CD4-positive, alpha-beta T cell (primary cell): ENCODE measurements around the gene FCN1. TPM values are rescaled to one million over a fixed set of nuclear protein-coding genes. Genes with fewer than 3 reads are reported as not detected.

Experiments used
- ATAC-seq: fragments of 200-7000 bp; cut with Tn5 transposase; one replicate; pipeline ENCODE4 v1.10.0; 2022; ENCODE audit warnings: mild to moderate bottlenecking; ENCODE audit not compliant: poor library complexity
- CTCF ChIA-PET: fragments of 350-600 bp; sonication (Branson Sonifier 250); formaldehyde crosslinking; loops from one replicate; lab custom pipeline; 2021; ENCODE audit warnings: antibody characterized with exemption, inconsistent platforms; lab: Charles Lee
- POLR2A ChIA-PET: fragments of 350-600 bp; sonication (Branson Sonifier 250); formaldehyde crosslinking; loops from one replicate; lab custom pipeline; 2021; ENCODE audit warnings: antibody characterized with exemption, inconsistent platforms; lab: Charles Lee
- DNase-seq, 14 experiments: peaks; one replicate each; pipeline ENCODE4 v3.0.0-alpha.2; 2013 to 2020; ENCODE audit warnings: mixed read lengths in 2 of 14
- H3K27ac ChIP-seq, 2 donors: one replicate each; pipeline versions ENCODE4 v1.5.1 to v1.7.0; 2013; ENCODE audit warnings: low read length in 2 of 2, low read depth in 1 of 2, mild to moderate bottlenecking in 1 of 2
- H3K27me3 ChIP-seq, 2 experiments: 1 replicate in 1 of 2; 2 replicates in 1 of 2; pipeline versions ENCODE4 v1.6.1 to v1.7.0; 2013; ENCODE audit warnings: low read length in 2 of 2, control low read depth in 1 of 2, mild to moderate bottlenecking in 1 of 2, moderate library complexity in 1 of 2; ENCODE audit not compliant: insufficient read depth in 2 of 2, control insufficient read depth in 1 of 2
- H3K36me3 ChIP-seq: one replicate; pipeline ENCODE4 v1.6.1; 2013; ENCODE audit warnings: low read length, control low read depth; ENCODE audit not compliant: insufficient read depth
- H3K4me1 ChIP-seq: one replicate; pipeline ENCODE4 v1.6.1; 2013; ENCODE audit warnings: low read length, control low read depth; ENCODE audit not compliant: insufficient read depth
- H3K4me3 ChIP-seq: one replicate; pipeline ENCODE4 v1.5.1; 2013; ENCODE audit warnings: mild to moderate bottlenecking, low read length, moderate library complexity
- H3K9me3 ChIP-seq, 2 experiments: 1 replicate in 1 of 2; 2 replicates in 1 of 2; pipeline versions ENCODE4 v1.6.1 to v1.7.0; 2013; ENCODE audit warnings: low read length in 2 of 2, mild to moderate bottlenecking in 2 of 2, control low read depth in 1 of 2, moderate library complexity in 1 of 2; ENCODE audit not compliant: control insufficient read depth in 1 of 2, insufficient read depth in 1 of 2
- H3K27ac Mint-ChIP-seq: one replicate; pipeline ENCODE4 v1.8.0; 2020; ENCODE audit warnings: mixed read lengths
- H3K27me3 Mint-ChIP-seq: one replicate; pipeline ENCODE4 v1.8.0; 2021; ENCODE audit warnings: mixed read lengths
- H3K36me3 Mint-ChIP-seq: one replicate; pipeline ENCODE4 v1.8.0; 2021; ENCODE audit warnings: low read depth, mixed read lengths
- H3K4me1 Mint-ChIP-seq: one replicate; pipeline ENCODE4 v1.8.0; 2021; ENCODE audit warnings: low read depth, mixed read lengths
- H3K4me3 Mint-ChIP-seq: one replicate; pipeline ENCODE4 v1.8.0; 2020; ENCODE audit warnings: mild to moderate bottlenecking, mixed read lengths
- H3K9me3 Mint-ChIP-seq: one replicate; pipeline ENCODE4 v1.8.0; 2020; ENCODE audit warnings: mixed read lengths
- CTCF ChIP-seq: fragments of 200-600 bp; IDR thresholded peaks from one replicate; pipeline ENCODE4 v1.8.0; 2022; ENCODE audit warnings: antibody characterized with exemption, mild to moderate bottlenecking
- intact Hi-C, 2 experiments: fragments of 100-400 bp; cut with DNase I in 1 of 2; cut with micrococcal nuclease in 1 of 2; formaldehyde crosslinking; loops; one replicate each; pipeline versions ENCODE4 v1.15.1 to v1.9.0; 2023 to 2025; cut with DNase I, micrococcal nuclease
- total RNA-seq, 174 experiments: library from RNA in 2 of 174; stranded (reverse) in 2 of 174; gene quantifications; one replicate each; pipeline ENCODE4 v1.2.3 and lab custom pipeline; 2021 to 2026

Gene FCN1
- total RNA-seq, 2 experiments from 2014 or later, result 9.9 to 10.5 TPM

- Histone ChIP-seq H3K4me3 (no peak overlapping the region), H3K9me3 (peaks cover 0 to 16% of the 10 kb centered on the region in 2 experiments), H3K27ac (no peak overlapping the region), H3K27me3 (peaks cover 0 to 3% of the 10 kb centered on the region in 2 experiments), H3K36me3 (no peaks in the 10 kb centered on the region), H3K4me1 (no peaks in the 10 kb centered on the region)
- Mint-ChIP-seq H3K36me3 (no peaks in the 10 kb centered on the region), H3K27ac (no peak overlapping the region), H3K4me3 (no peak overlapping the region), H3K9me3 (no peaks in the 10 kb centered on the region), H3K27me3 (no peaks in the 10 kb centered on the region), H3K4me1 (no peaks in the 10 kb centered on the region)
- ChIA-PET POLR2A (no interaction called here), CTCF (no interaction called here)
- peak in 1 of 14 experiments; percentile 27 for DNase-seq
- ATAC-seq, result no peak
- intact Hi-C loops, result no loop called here
- no peak for TF ChIP-seq CTCF
Measured at GRCh38 chr9:134961331-134962064, 43.8 kb upstream of the FCN1 start.

DNA sequence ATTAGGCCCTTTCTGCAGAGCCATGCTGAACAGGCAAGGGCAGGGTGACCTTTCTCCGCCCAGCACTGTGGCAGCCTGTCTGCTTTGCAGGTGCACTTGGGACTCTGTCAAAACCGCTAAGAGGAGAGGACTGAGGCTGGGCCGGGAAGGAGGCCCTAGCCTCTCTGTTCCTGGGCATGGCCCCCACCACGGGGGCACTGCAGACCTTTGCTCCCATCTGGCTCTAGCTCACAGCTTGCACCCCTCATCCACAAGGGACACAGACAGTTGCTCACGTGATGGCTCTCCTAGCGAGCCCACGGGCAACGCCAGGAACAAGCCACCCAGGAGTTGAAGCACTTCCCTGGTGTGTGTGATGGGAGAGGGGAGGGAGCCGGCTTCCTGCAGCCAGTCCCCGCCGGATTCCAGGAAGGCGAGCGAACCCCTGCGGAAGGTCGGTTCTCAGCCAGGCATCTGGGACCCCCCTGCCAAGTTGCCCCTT is 43.0 kb upstream of the FCN1 start:
- peaks cover 0 to 14% of the 10 kb centered on the region in 2 experiments for H3K9me3 ChIP-seq
- POLR2A ChIA-PET, result no interaction called here
- H3K4me3 Mint-ChIP-seq, result no peak overlapping the region
- CTCF ChIA-PET, result no interaction called here
- no peaks in the 10 kb centered on the region for H3K36me3 ChIP-seq
- intact Hi-C loops, result no loop called here
- H3K27ac Mint-ChIP-seq, result no peak overlapping the region
- no peaks in the 10 kb centered on the region for H3K36me3 Mint-ChIP-seq
- no peaks in the 10 kb centered on the region for H3K4me1 Mint-ChIP-seq
- ATAC-seq (no peak), DNase-seq (peak in 1 of 14 experiments; percentile 21)
- H3K27me3 Mint-ChIP-seq, result no peaks in the 10 kb centered on the region
- H3K4me1 ChIP-seq, result no peaks in the 10 kb centered on the region
- H3K4me3 ChIP-seq, result no peak overlapping the region
- H3K9me3 Mint-ChIP-seq, result no peaks in the 10 kb centered on the region
- H3K27me3 ChIP-seq, result peaks cover 0 to 3% of the 10 kb centered on the region in 2 experiments
- TF ChIP-seq CTCF, result no peak
- no peak overlapping the region for H3K27ac ChIP-seq

GRCh38 chr9:134959971-134960310 is 42.2 kb upstream of the FCN1 start:
- H3K9me3 Mint-ChIP-seq, result no peaks in the 10 kb centered on the region
- no peaks in the 10 kb centered on the region for H3K36me3 Mint-ChIP-seq
- ATAC-seq (no peak), DNase-seq (peak in 1 of 14 experiments; percentile 26)
- ChIA-PET POLR2A (no interaction called here), CTCF (no interaction called here)
- no peak overlapping the region for H3K4me3 Mint-ChIP-seq
- no peak for TF ChIP-seq CTCF
- Histone ChIP-seq H3K36me3 (no peaks in the 10 kb centered on the region), H3K9me3 (peaks cover 0 to 11% of the 10 kb centered on the region in 2 experiments), H3K4me1 (no peaks in the 10 kb centered on the region), H3K27me3 (peaks cover 0 to 3% of the 10 kb centered on the region in 2 experiments), H3K4me3 (no peak overlapping the region), H3K27ac (no peak overlapping the region)
- H3K27ac Mint-ChIP-seq, result no peak overlapping the region
- H3K27me3 Mint-ChIP-seq, result peaks cover 4% of the 10 kb centered on the region
- H3K4me1 Mint-ChIP-seq, result no peaks in the 10 kb centered on the region
- intact Hi-C loops, result no loop called here
